GM12872 (cell line): ENCODE measurements around the gene SCARF2.

Source experiments
- TF ChIP-seq, protein P1 (sequence below): IDR thresholded peaks from 3 replicates; pipeline ENCODE4 v1.5.1; 2011; ENCODE audit warnings: low read depth, mild to moderate bottlenecking, low read length, moderate library complexity; ENCODE audit not compliant: insufficient read depth

Gene SCARF2

DNA sequence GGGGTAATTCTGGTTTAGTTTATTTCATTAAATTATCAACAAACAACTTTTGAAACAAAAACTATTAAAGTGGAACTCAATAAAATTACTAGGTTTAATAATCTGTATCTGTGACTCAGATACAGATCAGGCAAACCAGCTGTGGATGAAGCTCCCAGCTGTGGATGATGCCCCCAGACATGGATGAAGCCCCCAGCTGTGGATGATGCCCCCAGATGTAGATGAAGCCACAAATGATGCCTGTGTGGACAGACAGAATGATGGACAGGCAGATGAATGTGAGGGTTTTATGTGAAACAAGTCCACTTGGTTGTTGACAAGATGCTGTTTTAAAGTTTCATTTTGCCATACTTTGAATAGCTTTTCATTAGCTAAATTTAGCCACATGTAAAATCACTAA is 49.4 kb downstream of the SCARF2 start:
- TF ChIP-seq, protein P1, sequence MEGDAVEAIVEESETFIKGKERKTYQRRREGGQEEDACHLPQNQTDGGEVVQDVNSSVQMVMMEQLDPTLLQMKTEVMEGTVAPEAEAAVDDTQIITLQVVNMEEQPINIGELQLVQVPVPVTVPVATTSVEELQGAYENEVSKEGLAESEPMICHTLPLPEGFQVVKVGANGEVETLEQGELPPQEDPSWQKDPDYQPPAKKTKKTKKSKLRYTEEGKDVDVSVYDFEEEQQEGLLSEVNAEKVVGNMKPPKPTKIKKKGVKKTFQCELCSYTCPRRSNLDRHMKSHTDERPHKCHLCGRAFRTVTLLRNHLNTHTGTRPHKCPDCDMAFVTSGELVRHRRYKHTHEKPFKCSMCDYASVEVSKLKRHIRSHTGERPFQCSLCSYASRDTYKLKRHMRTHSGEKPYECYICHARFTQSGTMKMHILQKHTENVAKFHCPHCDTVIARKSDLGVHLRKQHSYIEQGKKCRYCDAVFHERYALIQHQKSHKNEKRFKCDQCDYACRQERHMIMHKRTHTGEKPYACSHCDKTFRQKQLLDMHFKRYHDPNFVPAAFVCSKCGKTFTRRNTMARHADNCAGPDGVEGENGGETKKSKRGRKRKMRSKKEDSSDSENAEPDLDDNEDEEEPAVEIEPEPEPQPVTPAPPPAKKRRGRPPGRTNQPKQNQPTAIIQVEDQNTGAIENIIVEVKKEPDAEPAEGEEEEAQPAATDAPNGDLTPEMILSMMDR, result no peak

DNA sequence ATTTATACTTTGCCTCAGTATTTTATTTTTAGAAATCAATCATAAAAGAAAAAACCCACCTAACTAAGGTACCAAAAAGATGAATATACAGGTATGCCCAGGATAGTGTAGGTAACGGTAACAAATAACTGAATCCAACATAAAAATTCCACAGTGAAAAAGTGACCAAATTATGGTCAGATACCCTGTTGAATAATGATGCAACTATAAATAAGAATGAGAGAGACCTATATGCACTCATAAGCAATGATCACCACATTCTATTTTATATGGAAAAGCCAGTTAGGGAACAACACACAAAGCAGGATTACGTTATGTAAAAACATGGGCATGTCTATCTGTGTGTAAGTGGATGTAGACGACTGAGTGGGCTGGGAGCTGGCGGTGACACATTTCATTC is 50.7 kb downstream of the SCARF2 start:
- TF ChIP-seq, protein P1, result no peak

DNA sequence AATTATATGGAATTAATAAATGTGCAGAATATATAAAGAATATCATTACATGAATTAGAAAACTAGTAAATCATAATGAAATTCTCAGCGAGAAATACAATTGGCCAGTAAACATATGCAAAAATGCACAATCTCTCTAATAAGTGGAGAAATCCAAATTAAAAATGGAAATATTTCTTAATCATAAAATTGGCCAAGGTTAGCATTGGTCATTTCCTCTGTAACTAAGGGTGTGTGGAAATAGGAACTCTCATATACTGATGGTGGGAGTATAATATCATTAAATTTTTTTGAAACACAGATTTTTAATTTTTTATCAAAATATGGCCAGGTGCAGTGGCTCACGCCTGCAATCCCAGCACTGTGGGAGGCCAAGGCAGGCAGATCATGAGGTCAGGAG is 51.3 kb downstream of the SCARF2 start:
- TF ChIP-seq, protein P1, result no peak

- TF ChIP-seq, protein P1, result no peak
These were observed 52.8 kb downstream of the SCARF2 start for GRCh38 chr22:20384865-20385264.

DNA sequence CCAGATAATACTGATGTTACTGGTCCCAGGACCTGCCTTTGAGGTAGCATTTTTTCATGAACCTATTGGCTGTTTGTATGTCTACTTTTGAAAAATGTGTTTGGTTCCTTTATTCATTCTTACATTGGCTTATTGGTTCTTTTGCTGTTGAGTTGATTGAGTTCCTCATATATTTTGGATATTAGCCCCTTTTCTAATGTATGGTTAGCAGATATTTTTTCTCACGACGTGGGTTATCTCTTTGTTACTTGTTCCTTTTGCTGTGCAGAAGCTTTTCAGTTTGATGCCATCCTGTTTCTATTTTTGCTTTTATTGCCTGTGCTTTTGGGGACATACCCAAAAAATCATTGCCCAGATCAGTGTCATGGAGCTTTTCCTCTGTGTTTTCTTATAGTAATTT is 53.5 kb downstream of the SCARF2 start:
- TF ChIP-seq, protein P1, result no peak

- TF ChIP-seq, protein P1, result no peak
These were observed 54.1 kb downstream of the SCARF2 start for GRCh38 chr22:20383538-20383937.

GRCh38 chr22:20380486-20380885 is 57.1 kb downstream of the SCARF2 start:
- TF ChIP-seq, protein P1, result no peak

GRCh38 chr22:20378110-20378509 is 59.5 kb downstream of the SCARF2 start:
- TF ChIP-seq, protein P1, result no peak
